Mucosa of stomach (tissue), 1 donor: ENCODE results near the gene ZNF846.
"Not testable (repeated sequence)": the region's sequence is repeated elsewhere in the genome, so short reads cannot be mapped to it uniquely, and the experiment has no call there.

Source experiments
- H3K27me3 ChIP-seq: one replicate; pipeline ENCODE4 v1.7.0; 2013; ENCODE audit warnings: mild to moderate bottlenecking, low read length; ENCODE audit not compliant: control insufficient read depth, insufficient read depth
- H3K36me3 ChIP-seq: one replicate; pipeline ENCODE4 v1.7.0; 2013; ENCODE audit warnings: low read length; ENCODE audit not compliant: control insufficient read depth, insufficient read depth
- H3K4me1 ChIP-seq: one replicate; pipeline ENCODE4 v1.7.0; 2013; ENCODE audit warnings: mild to moderate bottlenecking, low read length; ENCODE audit not compliant: control insufficient read depth, insufficient read depth
- H3K4me3 ChIP-seq: one replicate; pipeline ENCODE4 v1.7.0; 2013; ENCODE audit warnings: low read length
- H3K9ac ChIP-seq: one replicate; pipeline ENCODE4 v1.7.0; 2013; ENCODE audit warnings: mild to moderate bottlenecking, low read length, moderate library complexity
- H3K9me3 ChIP-seq: one replicate; pipeline ENCODE4 v1.7.0; 2013; ENCODE audit warnings: mild to moderate bottlenecking, low read length, moderate library complexity; ENCODE audit not compliant: control insufficient read depth
- donor health status: Pancreatic carcinoma.

The ZNF846 gene

GRCh38 chr19:9757544-9758501 lies 10.7 kb downstream of the ZNF846 start:
- Histone ChIP-seq H3K4me3 (no peak overlapping the region), H3K4me1 (no peaks in the 10 kb centered on the region), H3K9ac (no peak overlapping the region), H3K27me3 (no peaks in the 10 kb centered on the region), H3K9me3 (peaks cover 20% of the 10 kb centered on the region), H3K36me3 (peaks cover 18% of the 10 kb centered on the region)

DNA sequence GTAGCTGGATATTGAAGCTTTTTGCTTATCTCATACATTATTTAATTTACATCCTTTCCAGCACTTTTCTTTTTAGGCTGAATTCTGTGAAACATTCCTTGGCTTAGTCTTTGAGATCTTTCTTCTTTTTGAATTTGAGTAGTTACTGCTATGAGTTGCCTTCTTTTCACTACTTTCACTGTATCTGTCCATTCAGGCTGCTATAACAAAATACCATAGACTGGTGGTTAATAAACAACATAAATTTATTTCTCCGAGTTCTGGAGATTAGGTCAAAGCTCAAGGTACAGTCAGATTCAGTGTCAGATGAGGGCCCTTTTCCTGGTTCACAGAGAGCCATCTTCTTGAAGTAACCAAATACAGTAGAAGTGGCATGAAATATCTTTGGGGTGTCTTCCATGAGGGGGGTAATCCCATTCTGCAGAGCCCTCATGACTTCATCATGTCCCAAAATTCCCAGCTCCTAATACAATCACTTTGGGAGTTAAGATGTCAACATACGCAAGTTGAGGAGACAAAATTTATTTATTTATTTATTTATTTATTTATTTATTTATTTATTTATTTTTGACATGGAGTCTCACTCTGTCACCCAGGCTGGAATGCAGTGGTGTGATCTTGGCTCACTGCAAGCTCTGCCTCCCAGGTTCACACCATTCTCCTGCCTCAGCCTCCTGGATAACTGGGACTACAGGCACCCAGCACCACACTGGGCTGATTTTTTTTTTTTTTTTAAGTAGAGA lies 15.7 kb downstream of the ZNF846 start:
- no peaks in the 10 kb centered on the region for H3K27me3 ChIP-seq
- peaks cover 3% of the 10 kb centered on the region for H3K36me3 ChIP-seq
- H3K9ac ChIP-seq: no peak overlapping the region
- no peak overlapping the region for H3K4me3 ChIP-seq
- no peaks in the 10 kb centered on the region for H3K4me1 ChIP-seq
- peaks cover 13% of the 10 kb centered on the region for H3K9me3 ChIP-seq

DNA sequence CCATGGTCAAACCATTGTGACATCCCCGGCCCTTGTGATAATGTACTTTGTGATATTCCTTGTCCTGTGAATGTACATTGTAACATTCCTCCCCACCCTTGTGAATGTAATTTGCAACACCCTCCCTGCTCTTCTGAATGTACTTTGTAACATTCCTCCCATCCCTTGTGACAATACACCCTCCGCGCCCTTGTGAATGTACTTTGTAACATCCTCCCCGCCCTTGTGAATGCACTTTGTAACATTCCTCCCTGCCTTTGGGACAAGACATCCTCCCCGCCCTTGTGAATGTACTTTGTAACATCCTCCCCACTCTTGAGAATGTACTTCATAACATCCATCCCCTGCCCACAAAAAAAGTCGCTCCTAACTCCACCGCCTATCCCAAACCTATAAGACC lies 17.1 kb downstream of the ZNF846 start:
- H3K9me3 ChIP-seq: peaks cover 7% of the 10 kb centered on the region
- no peaks in the 10 kb centered on the region for H3K27me3 ChIP-seq
- no peaks in the 10 kb centered on the region for H3K36me3 ChIP-seq
- no peak overlapping the region for H3K4me3 ChIP-seq
- H3K9ac ChIP-seq: no peak overlapping the region
- no peaks in the 10 kb centered on the region for H3K4me1 ChIP-seq

DNA sequence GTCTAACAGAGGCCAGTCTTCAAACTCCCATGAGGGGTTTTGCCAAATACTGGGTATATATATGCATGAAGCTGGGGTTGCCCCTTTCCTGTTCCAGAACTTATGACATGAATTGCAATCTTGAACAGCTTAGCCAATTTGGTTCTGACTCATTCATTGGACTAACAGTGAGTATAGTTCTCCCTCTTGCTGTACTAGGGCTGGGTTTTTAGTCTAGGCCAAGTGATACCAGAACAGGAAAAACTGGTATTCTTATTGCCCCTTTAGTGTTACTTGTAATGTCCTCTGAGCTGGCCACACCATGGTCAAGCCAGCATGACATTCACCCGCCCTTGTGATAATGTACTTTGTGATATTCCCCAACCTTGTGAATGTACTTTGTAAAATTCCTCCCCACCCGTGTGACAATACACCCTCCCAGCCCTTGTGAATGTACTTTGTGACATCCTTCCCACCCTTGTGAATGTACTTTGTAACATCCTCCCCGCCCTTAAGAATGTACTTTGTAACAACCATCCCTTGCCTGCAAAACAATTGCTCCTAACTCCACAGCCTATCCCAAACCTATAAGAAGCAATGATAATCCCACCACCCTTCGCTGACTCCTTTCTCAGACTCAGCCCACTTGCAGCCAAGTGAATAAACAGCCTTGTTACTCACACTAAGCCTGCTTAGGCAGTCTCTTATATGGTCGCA lies 26.9 kb downstream of the ZNF846 start:
- no peaks in the 10 kb centered on the region for H3K4me1 ChIP-seq
- no peaks in the 10 kb centered on the region for H3K9me3 ChIP-seq
- no peak overlapping the region for H3K9ac ChIP-seq
- no peaks in the 10 kb centered on the region for H3K27me3 ChIP-seq
- H3K4me3 ChIP-seq: no peak overlapping the region
- H3K36me3 ChIP-seq: no peaks in the 10 kb centered on the region

DNA sequence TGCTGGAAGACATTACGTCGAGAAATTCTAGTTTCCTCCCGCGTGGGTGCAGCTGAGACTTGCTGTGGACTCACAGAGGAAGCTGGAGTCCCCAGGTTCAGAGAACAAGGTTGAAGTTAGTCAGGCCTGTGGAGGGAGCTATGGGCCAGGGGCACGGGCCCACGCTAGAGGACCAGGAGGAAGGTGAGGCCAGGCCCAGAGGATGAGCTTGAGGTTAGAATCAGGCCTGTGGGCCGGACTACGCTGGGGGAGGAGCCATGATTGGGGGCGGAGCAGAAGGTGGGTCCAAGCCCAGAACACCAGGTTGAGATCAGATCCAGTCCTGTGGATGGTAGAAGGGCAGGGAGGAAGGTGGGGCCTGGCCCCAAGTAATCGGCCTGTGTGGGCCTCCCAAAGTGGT lies 32.6 kb downstream of the ZNF846 start:
- H3K9me3 ChIP-seq: no peaks in the 10 kb centered on the region
- H3K4me3 ChIP-seq: no peak overlapping the region
- no peak overlapping the region for H3K9ac ChIP-seq
- no peaks in the 10 kb centered on the region for H3K4me1 ChIP-seq
- H3K36me3 ChIP-seq: no peaks in the 10 kb centered on the region
- H3K27me3 ChIP-seq: no peaks in the 10 kb centered on the region

DNA sequence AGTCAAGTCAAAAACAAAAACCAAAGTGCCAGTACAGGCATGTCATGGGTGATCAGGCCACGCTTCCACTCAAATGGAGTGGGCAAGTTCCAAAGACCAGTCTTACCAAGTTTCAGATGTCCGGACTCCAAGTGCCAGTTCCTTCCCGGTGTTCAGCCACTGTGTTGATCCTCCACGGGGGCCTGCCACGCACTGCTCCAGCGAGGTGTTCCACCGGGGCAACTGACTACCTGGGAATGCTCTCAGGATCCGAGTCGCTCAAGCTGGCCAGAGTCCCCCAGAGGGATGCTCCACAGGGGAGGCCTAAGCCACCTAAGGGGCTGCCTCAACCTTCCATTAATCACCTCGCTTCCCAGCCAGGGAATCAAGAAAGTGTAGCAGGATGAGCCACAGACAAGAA lies 38.5 kb downstream of the ZNF846 start:
- H3K4me1 ChIP-seq, H3K4me3 ChIP-seq, H3K9me3 ChIP-seq, H3K36me3 ChIP-seq, H3K27me3 ChIP-seq, H3K9ac ChIP-seq: not testable (repeated sequence)

DNA sequence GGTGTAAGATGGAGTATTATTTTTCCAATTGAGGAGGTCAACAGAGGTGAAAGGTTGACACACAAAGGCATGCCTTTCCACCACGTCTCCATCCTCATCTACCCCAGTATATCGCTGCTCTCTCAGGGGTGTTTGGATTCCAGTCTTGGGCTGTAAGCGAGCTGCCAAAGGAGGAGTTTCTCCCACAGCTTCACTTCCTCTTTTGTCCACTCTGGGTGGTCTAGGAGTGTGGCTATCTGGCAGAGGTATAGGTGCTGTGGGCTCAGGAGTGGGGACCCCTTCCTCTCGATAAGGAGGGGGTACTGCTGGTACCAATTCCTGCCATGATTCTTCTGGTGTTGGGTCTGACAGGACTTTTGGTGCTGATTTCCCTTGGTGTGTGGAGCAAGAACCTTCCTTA lies 39.4 kb downstream of the ZNF846 start:
- H3K4me1 ChIP-seq: no peaks in the 10 kb centered on the region
- H3K27me3 ChIP-seq: no peaks in the 10 kb centered on the region
- no peak overlapping the region for H3K9ac ChIP-seq
- no peaks in the 10 kb centered on the region for H3K36me3 ChIP-seq
- H3K9me3 ChIP-seq: no peaks in the 10 kb centered on the region
- H3K4me3 ChIP-seq: no peak overlapping the region

GRCh38 chr19:9727644-9728043 lies 40.9 kb downstream of the ZNF846 start:
- Histone ChIP-seq H3K4me1 (no peaks in the 10 kb centered on the region), H3K9ac (no peak overlapping the region)

GRCh38 chr19:9725508-9726201 lies 42.9 kb downstream of the ZNF846 start:
- not testable (repeated sequence) for H3K9ac ChIP-seq, H3K4me3 ChIP-seq, H3K27me3 ChIP-seq, H3K9me3 ChIP-seq, H3K4me1 ChIP-seq, H3K36me3 ChIP-seq

More at GRCh38 chr19:9727644-9728043, 40.9 kb downstream of the ZNF846 start:
- H3K36me3 ChIP-seq: no peaks in the 10 kb centered on the region
- no peak overlapping the region for H3K4me3 ChIP-seq
- no peaks in the 10 kb centered on the region for H3K9me3 ChIP-seq
- H3K27me3 ChIP-seq: no peaks in the 10 kb centered on the region

DNA sequence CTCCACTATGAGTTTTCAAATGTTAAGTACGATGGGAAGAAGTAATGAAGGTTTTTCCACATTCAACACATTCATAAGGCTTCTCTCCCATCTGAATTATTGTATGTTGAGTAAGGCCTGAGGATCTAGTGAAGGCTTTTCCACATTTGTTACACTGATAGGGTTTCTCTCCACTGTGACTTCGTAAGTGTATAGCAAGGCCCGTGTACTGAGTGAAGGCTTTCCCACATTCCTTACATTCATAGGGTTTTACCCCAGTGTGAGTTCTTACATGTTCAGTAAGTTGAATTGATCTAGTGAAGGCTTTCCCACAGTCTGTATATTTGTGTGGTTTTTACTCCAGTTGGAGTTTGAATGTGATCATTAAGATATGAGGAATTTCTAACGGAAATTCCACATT lies 44.4 kb downstream of the ZNF846 start:
- no peak overlapping the region for H3K9ac ChIP-seq
- H3K36me3 ChIP-seq: no peaks in the 10 kb centered on the region
- no peaks in the 10 kb centered on the region for H3K9me3 ChIP-seq
- H3K27me3 ChIP-seq: no peaks in the 10 kb centered on the region
- H3K4me1 ChIP-seq: no peaks in the 10 kb centered on the region
- no peak overlapping the region for H3K4me3 ChIP-seq

DNA sequence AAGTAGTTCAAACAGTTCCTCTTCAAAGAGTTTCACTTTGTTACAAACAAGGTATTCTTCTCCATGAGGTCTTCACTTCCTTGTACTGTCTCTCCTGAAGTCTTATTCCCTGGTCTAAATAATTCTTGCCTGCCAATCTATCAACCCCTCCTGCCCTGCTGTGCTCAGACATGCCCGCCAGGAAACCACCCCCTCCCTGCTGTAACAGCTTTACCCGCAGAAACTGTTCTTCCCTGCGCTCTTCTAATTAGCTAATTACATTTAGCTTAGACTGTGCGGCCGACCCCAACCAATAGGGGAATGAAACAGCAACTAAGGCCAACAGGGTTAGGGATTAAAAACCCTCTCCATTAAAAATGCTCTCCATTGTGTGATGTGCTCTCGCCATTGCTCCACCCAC lies 46.7 kb downstream of the ZNF846 start:
- no peak overlapping the region for H3K9ac ChIP-seq
- H3K4me3 ChIP-seq: no peak overlapping the region
- no peaks in the 10 kb centered on the region for H3K36me3 ChIP-seq
- no peaks in the 10 kb centered on the region for H3K4me1 ChIP-seq
- no peaks in the 10 kb centered on the region for H3K27me3 ChIP-seq
- H3K9me3 ChIP-seq: no peaks in the 10 kb centered on the region
